A549 (cell line): ENCODE results near the gene SVIP. TPM values are rescaled to one million over a fixed set of nuclear protein-coding genes. Genes with fewer than 3 reads are reported as not detected.

ENCODE experiments used
- ATAC-seq, 2 experiments: fragments of 200-7000 bp in 1 of 2; fragments of >200 bp in 1 of 2; cut with Nextera tagmentation in 1 of 2; cut with Tn5 transposase in 1 of 2; 3 replicates each; pipeline versions ENCODE4 v1.8.0 to v1.9.1; 2018 to 2020; ENCODE audit warnings: mild to moderate bottlenecking in 1 of 2, moderate library complexity in 1 of 2
- CTCF ChIA-PET: fragments of 300-600 bp; sonication (Branson Sonifier 250); formaldehyde crosslinking; extraction: SDS; loops from one replicate; lab custom pipeline; 2021; ENCODE audit warnings: antibody characterized with exemption, inconsistent platforms; lab: Yijun Ruan, JAX
- POLR2A ChIA-PET: fragments of 350-600 bp; formaldehyde crosslinking; extraction: SDS; loops from one replicate; lab custom pipeline; 2021; ENCODE audit warnings: antibody characterized with exemption, inconsistent platforms; lab: Yijun Ruan, JAX
- DNase-seq, 2 experiments: peaks; one replicate each; pipeline versions ENCODE4 v3.0.0 to v3.0.0-alpha.2; 2011 to 2016; ENCODE audit warnings: low read depth in 1 of 2, low spot score in 1 of 2
- FAIRE-seq: peaks from 2 replicates; lab custom pipeline; 2011; peaks lifted over from hg19 to GRCh38; lab: Jason Lieb, UNC
- H3K27ac ChIP-seq, 2 experiments: fragments of >200 bp; sonication (Bioruptor Twin); formaldehyde crosslinking; 3 replicates each; pipeline ENCODE4 v1.5.1; 2016 to 2017
- H3K4me1 ChIP-seq: fragments of >200 bp; sonication (Bioruptor Twin); formaldehyde crosslinking; 3 replicates; pipeline ENCODE4 v1.6.1; 2016
- H3K4me2 ChIP-seq: fragments of >200 bp; sonication (Bioruptor Twin); formaldehyde crosslinking; 3 replicates; pipeline ENCODE4 v1.6.1; 2016
- H3K4me3 ChIP-seq: fragments of >200 bp; sonication (Bioruptor Twin); formaldehyde crosslinking; 3 replicates; pipeline ENCODE4 v1.5.1; 2016
- H3K9me3 ChIP-seq: fragments of >200 bp; sonication (Bioruptor Twin); formaldehyde crosslinking; 3 replicates; pipeline ENCODE4 v1.6.1; 2016
- BHLHE40 ChIP-seq: IDR thresholded peaks from 2 replicates; pipeline ENCODE4 v1.6.1; 2012; ENCODE audit warnings: low read depth, low read length, inconsistent platforms
- CBX2 ChIP-seq: fragments of 200-600 bp; sonication (generic); IDR thresholded peaks from 2 replicates; pipeline ENCODE4 v1.6.1; 2016; ENCODE audit warnings: low read depth, mild to moderate bottlenecking, borderline replicate concordance
- CHD2 ChIP-seq: fragments of 150-350 bp; IDR thresholded peaks from 2 replicates; pipeline ENCODE4 v1.6.1; 2014; ENCODE audit warnings: low read length; ENCODE audit not compliant: partially characterized antibody
- HDAC2 ChIP-seq: fragments of 200-600 bp; sonication (generic); IDR thresholded peaks from 2 replicates; pipeline ENCODE4 v1.6.1; 2016
- HEYL ChIP-seq: fragments of 250-450 bp; sonication (Bioruptor Pico); IDR thresholded peaks from 2 replicates; pipeline ENCODE4 v1.8.0; 2021; ENCODE audit warnings: mild to moderate bottlenecking, moderate library complexity
- HOXA7 ChIP-seq: fragments of 250-450 bp; sonication (Bioruptor Pico); IDR thresholded peaks from 2 replicates; pipeline ENCODE4 v1.5.0; 2020; ENCODE audit warnings: mild to moderate bottlenecking, moderate library complexity
- HOXB5 ChIP-seq: fragments of 250-450 bp; sonication (Bioruptor Pico); IDR thresholded peaks from 2 replicates; pipeline ENCODE4 v1.5.0; 2020; ENCODE audit warnings: mild to moderate bottlenecking, moderate library complexity
- JUN ChIP-seq, 2 experiments: fragments of >200 bp; sonication (Bioruptor Twin); formaldehyde crosslinking; IDR thresholded peaks; 2 replicates in 1 of 2; 3 replicates in 1 of 2; pipeline ENCODE4 v1.6.1; 2016 to 2017
- JUNB ChIP-seq: fragments of >200 bp; sonication (Bioruptor Twin); formaldehyde crosslinking; IDR thresholded peaks from 2 replicates; pipeline ENCODE4 v1.6.1; 2016
- MAZ ChIP-seq: fragments of 150-350 bp; IDR thresholded peaks from 2 replicates; pipeline ENCODE4 v1.6.1; 2014; ENCODE audit warnings: antibody characterized with exemption, low read depth, low read length, borderline replicate concordance
- NPAS2 ChIP-seq: fragments of 250-450 bp; sonication (Bioruptor Pico); IDR thresholded peaks from 2 replicates; pipeline ENCODE4 v1.8.0; 2022; ENCODE audit warnings: mild to moderate bottlenecking, moderate library complexity, borderline replicate concordance
- NR3C1 ChIP-seq: fragments of >200 bp; sonication (Bioruptor Twin); formaldehyde crosslinking; IDR thresholded peaks from 3 replicates; pipeline ENCODE4 v1.6.1; 2017
- RCOR1 ChIP-seq: fragments of 150-350 bp; IDR thresholded peaks from 2 replicates; pipeline ENCODE4 v1.6.1; 2014; ENCODE audit warnings: antibody characterized with exemption, low read length, low read depth
- SREBF2 ChIP-seq: fragments of 450-650 bp; IDR thresholded peaks from 2 replicates; pipeline ENCODE4 v1.6.1; 2014; ENCODE audit warnings: mild to moderate bottlenecking, moderate library complexity
- WGBS: methylation state at CpG from one replicate; pipeline ENCODE4 v1.1.6; 2017; ENCODE audit errors: missing lambda C conversion rate; 5-methylcytosine and 5-hydroxymethylcytosine counted together
- polyA plus RNA-seq, 4 experiments: library from polyadenylated mRNA; depleted of rRNA in 3 of 4; stranded (reverse); fragments of >200 nt; fragmentation: RNase III in 1 of 4; extraction: RNeasy Plus Mini Kit Qiagen cat#74134 plus additional on column Dnase treatment in 1 of 4; gene quantifications; 2 replicates in 3 of 4; 3 replicates in 1 of 4; pipeline ENCODE4 v1.2.3, GENCODE V29; 2011 to 2017
- TF ChIP-seq, protein P1 (sequence below): IDR thresholded peaks from 2 replicates; pipeline ENCODE4 v1.6.1; 2012
- TF ChIP-seq, protein P2 (sequence below): fragments of 250-450 bp; sonication (Bioruptor Pico); IDR thresholded peaks from 2 replicates; pipeline ENCODE4 v1.5.0; 2021; ENCODE audit warnings: mild to moderate bottlenecking, moderate library complexity, borderline replicate concordance
- TF ChIP-seq, protein P3 (sequence below): fragments of >200 bp; sonication (Bioruptor Twin); formaldehyde crosslinking; IDR thresholded peaks from 2 replicates; pipeline ENCODE4 v1.6.1; 2016

SVIP gene
- polyA plus RNA-seq, 2 of the 4 experiments (the other 2 are of a cell fraction), result 9.1 to 19.5 TPM

DNA sequence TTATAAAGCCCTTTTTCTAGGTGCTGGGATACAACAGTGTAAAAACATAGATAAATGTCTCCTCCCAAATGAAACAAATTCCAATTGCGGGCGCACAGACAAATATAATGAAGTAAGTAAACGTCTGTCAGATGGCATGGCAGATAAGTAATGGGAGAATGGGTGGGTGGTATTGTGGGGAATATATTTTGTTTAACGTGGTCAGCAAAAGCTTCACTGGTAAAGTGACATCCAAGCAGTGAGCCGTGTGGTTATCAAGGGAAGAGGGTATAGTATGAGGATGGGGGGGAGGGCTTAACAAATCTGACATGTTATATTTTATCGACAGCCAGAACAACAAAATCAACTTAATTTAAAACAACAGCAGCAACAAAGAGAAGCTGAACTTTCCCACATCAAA lies 1.2 kb downstream of the SVIP start (continued):
- TF ChIP-seq, protein P1, sequence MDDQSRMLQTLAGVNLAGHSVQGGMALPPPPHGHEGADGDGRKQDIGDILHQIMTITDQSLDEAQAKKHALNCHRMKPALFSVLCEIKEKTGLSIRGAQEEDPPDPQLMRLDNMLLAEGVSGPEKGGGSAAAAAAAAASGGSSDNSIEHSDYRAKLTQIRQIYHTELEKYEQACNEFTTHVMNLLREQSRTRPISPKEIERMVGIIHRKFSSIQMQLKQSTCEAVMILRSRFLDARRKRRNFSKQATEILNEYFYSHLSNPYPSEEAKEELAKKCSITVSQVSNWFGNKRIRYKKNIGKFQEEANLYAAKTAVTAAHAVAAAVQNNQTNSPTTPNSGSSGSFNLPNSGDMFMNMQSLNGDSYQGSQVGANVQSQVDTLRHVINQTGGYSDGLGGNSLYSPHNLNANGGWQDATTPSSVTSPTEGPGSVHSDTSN, result no peak
- TF ChIP-seq HDAC2, result no peak

DNA sequence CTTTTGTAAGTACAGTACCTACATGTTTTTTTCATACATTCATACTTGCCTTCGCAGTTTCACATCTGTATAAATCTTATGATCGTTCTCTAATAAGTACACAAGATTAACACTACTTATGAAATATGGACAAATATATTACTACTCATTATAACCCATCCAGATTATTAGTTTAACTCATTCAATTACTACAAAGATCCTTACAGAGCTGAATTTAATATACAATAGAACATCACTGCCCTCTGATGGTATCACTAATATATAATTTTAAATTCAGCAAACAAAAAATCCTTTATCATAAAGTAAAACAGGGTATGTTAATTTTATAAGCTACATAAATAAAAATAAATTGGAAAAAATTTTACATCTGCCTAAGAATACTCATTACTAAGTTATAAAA lies 7.4 kb downstream of the SVIP start:
- ATAC-seq, result no peak
- Histone ChIP-seq H3K27ac (no peak overlapping the region), H3K4me3 (no peak overlapping the region), H3K4me2 (no peak overlapping the region), H3K4me1 (no peaks in the 10 kb centered on the region), H3K9me3 (no peaks in the 10 kb centered on the region)
- ChIA-PET POLR2A (no interaction called here), CTCF (no interaction called here)
- WGBS, result 71% methylated on average over 2 of the region's 2 CpGs
- FAIRE-seq, result no peak
- no peak for DNase-seq
- no peak for TF ChIP-seq HEYL (CRISPR knock-in tag)
- TF ChIP-seq, protein P2, sequence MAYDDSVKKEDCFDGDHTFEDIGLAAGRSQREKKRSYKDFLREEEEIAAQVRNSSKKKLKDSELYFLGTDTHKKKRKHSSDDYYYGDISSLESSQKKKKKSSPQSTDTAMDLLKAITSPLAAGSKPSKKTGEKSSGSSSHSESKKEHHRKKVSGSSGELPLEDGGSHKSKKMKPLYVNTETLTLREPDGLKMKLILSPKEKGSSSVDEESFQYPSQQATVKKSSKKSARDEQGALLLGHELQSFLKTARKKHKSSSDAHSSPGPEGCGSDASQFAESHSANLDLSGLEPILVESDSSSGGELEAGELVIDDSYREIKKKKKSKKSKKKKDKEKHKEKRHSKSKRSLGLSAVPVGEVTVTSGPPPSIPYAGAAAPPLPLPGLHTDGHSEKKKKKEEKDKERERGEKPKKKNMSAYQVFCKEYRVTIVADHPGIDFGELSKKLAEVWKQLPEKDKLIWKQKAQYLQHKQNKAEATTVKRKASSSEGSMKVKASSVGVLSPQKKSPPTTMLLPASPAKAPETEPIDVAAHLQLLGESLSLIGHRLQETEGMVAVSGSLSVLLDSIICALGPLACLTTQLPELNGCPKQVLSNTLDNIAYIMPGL (CRISPR knock-in tag), result no peak
- no peak for TF ChIP-seq NPAS2
- TF ChIP-seq CBX2, result no peak
- TF ChIP-seq, protein P1, result no peak
- no peak for TF ChIP-seq CHD2
- TF ChIP-seq, protein P3, sequence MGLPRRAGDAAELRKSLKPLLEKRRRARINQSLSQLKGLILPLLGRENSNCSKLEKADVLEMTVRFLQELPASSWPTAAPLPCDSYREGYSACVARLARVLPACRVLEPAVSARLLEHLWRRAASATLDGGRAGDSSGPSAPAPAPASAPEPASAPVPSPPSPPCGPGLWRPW, result no peak
- no peak for TF ChIP-seq HOXB5 (CRISPR knock-in tag)
- no peak for TF ChIP-seq RCOR1
- no peak for TF ChIP-seq BHLHE40
- TF ChIP-seq JUN (IDR thresholded peaks at IDR 0.05), result no peak
- TF ChIP-seq HOXA7 (CRISPR knock-in tag), result no peak

DNA sequence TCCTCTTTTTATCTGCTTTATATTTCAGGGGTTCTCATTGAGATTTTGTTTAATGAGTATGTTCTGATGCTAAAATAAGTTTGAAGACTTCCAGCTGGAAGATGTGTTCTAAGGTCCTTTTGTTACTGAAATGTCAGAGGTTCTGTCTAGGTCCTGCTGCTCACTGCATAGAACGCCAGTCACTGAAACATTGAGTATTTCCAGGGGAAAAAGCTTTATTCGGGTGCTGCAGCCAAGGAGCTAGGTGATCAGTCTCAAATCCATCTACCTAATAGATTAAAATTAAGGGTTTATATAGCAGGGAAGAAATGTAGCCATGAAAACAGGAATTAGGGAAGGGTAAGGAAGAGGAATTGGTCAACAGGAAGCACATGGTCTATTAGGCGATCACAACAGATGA lies 19.7 kb downstream of the SVIP start:
- ATAC-seq, result no peak
- DNase-seq, result no peak
- CTCF ChIA-PET, result interaction anchor here (1.1 kb wide), 1 partner anchor 365 kb away, joined by 4 read pairs; no protein-coding TSS in a partner anchor
- WGBS, result 28% methylated on average over 3 of the region's 3 CpGs
- H3K4me1 ChIP-seq, result no peaks in the 10 kb centered on the region
- TF ChIP-seq JUN (IDR thresholded peaks at IDR 0.05) (no peak), CBX2 (no peak), MAZ (no peak), CHD2 (no peak), JUNB (no peak), NR3C1 (no peak), SREBF2 (no peak)
- TF ChIP-seq, protein P1, result no peak
- POLR2A ChIA-PET, result no interaction called here
- FAIRE-seq, result no peak
- H3K9me3 ChIP-seq, result peaks cover 14% of the 10 kb centered on the region
- H3K27ac ChIP-seq, result no peak overlapping the region
- no peak overlapping the region for H3K4me3 ChIP-seq
- no peak overlapping the region for H3K4me2 ChIP-seq
